Inferior parietal cortex (tissue), 1 donor: ENCODE results near the gene ATP6V1C2.
"Not testable (repeated sequence)": the region's sequence is repeated elsewhere in the genome, so short reads cannot be mapped to it uniquely, and the experiment has no call there.

ENCODE experiments used
- DNase-seq: peaks from one replicate; pipeline ENCODE4 v3.0.0-alpha.2; 2016; ENCODE audit errors: extremely low spot score

Gene ATP6V1C2

GRCh38 chr2:10786240-10786982 lies 65.0 kb downstream of the ATP6V1C2 start:
- DNase-seq, result no peak

GRCh38 chr2:10787176-10787968 lies 65.9 kb downstream of the ATP6V1C2 start:
- DNase-seq, result no peak

GRCh38 chr2:10788855-10789254 lies 67.4 kb downstream of the ATP6V1C2 start:
- DNase-seq, result no peak

GRCh38 chr2:10790228-10790973 lies 69.0 kb downstream of the ATP6V1C2 start:
- DNase-seq, result no peak

- DNase-seq, result no peak
Measured at GRCh38 chr2:10792001-10792634, 70.7 kb downstream of the ATP6V1C2 start.

GRCh38 chr2:10792660-10793400 lies 71.4 kb downstream of the ATP6V1C2 start:
- DNase-seq, result no peak

- no peak for DNase-seq
Measured at GRCh38 chr2:10793816-10794215, 72.4 kb downstream of the ATP6V1C2 start.

- DNase-seq, result no peak
Measured at GRCh38 chr2:10794876-10795275, 73.4 kb downstream of the ATP6V1C2 start.

GRCh38 chr2:10795508-10796046 lies 74.1 kb downstream of the ATP6V1C2 start:
- no peak for DNase-seq

GRCh38 chr2:10796703-10797102 lies 75.3 kb downstream of the ATP6V1C2 start:
- no peak for DNase-seq

GRCh38 chr2:10798783-10799182 lies 77.4 kb downstream of the ATP6V1C2 start:
- no peak for DNase-seq

- DNase-seq, result no peak
Measured at GRCh38 chr2:10800163-10800562, 78.7 kb downstream of the ATP6V1C2 start.

GRCh38 chr2:10802657-10803056 lies 81.2 kb downstream of the ATP6V1C2 start:
- no peak for DNase-seq

- DNase-seq, result not testable (repeated sequence)
Measured at GRCh38 chr2:10805990-10806389, 84.6 kb downstream of the ATP6V1C2 start.

GRCh38 chr2:10806543-10806942 lies 85.1 kb downstream of the ATP6V1C2 start:
- no peak for DNase-seq

- peak; percentile 53 for DNase-seq
Measured at GRCh38 chr2:10810202-10811161, 89.1 kb downstream of the ATP6V1C2 start.

GRCh38 chr2:10811517-10811916 lies 90.1 kb downstream of the ATP6V1C2 start:
- no peak for DNase-seq

- DNase-seq, result peak; percentile 95
Measured at GRCh38 chr2:10812362-10813162, 91.1 kb downstream of the ATP6V1C2 start, which contains the start of gene PDIA6. Gene PDIA6, minus strand, starts transcription at chr2:10812785. Its CDS starts 89 bp downstream, at chr2:10812696.
